SK-N-MC (cell line): ENCODE data around the gene CCNF.

Source experiments
- EZH2 ChIP-seq: fragments of 200-600 bp; sonication (generic); IDR thresholded peaks from one replicate; pipeline ENCODE4 v1.6.1; 2017; ENCODE audit warnings: antibody characterized with exemption
- FOXP2 ChIP-seq: optimal IDR thresholded peaks from 2 replicates; pipeline ENCODE3; 2011; ENCODE audit warnings: mild to moderate bottlenecking, moderate library complexity; ENCODE audit not compliant: insufficient read depth; ENCODE audit errors: extremely low read length, control extremely low read depth

DNA sequence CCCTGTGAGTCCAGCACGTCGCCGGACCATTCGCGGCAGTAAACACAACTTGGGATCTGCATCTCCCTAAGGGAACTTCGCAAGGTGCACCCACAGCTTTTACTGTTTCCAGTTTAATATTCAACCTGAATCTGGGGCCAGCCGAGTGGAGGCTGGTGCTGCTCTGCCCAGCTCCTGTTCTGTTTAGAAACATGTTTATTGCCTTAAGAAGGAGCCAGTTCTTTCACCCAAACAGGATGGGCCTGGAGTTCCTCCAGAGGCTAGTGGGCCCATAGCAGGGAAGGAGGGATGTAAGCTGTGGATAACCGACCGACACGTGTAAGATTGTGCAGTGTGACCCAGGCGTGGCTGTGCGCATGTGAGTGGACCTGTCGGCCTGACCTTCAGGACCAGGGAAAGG is 63.0 kb downstream of the CCNF start:
- TF ChIP-seq EZH2 (no peak), FOXP2 (no peak)
